NCI-H128 (cell line): ENCODE data around the gene MYO7A.

Source experiments
- DNase-seq: peaks from one replicate; lab custom pipeline; 2025; ENCODE audit not compliant: unreplicated experiment; lab: John Stamatoyannopoulos, UW

The MYO7A gene

DNA sequence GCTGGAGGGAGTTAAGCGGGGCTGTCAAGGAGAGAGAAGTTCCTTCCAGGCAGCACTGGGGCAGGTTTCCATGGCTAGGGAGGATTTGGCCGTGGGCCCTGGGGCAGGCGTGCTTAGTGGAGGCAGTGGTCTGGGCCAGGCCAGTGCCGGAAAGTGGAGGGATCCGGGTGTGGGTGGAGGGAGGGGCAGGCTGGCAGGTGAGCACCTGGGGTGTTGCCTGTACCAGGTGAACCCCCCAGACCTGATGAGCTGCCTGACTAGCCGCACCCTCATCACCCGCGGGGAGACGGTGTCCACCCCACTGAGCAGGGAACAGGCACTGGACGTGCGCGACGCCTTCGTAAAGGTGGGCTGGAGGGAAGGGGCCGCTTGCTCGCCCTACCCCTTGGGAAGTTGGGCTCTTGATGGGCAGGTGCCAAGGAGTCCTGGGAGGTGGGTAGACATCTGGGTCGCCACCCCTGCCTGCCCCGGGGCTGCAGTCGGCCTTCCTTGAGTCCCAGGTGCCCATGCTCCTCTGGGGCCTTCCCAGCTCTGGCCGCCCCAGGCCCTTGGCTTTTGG is 32.0 kb downstream of the MYO7A start:
- DNase-seq, result no peak

DNA sequence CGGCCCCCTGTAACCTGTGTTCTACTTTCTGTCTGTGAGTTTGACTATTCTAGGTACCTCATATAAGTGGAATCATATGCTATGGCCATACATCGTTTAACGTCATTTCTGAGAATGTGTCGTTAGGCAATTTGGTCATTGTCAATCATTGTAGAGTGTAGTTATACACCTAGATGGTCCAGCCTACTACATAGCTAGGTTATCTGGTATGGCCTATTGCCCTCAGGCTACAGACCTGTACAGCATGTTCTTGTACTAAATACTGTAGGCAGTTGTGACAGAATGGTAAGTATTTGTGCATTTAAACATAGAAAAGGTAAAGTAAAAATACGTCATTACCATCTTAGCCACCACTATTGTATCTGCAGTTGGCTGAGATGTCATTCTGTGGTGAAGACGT is 35.2 kb downstream of the MYO7A start:
- DNase-seq, result no peak

DNA sequence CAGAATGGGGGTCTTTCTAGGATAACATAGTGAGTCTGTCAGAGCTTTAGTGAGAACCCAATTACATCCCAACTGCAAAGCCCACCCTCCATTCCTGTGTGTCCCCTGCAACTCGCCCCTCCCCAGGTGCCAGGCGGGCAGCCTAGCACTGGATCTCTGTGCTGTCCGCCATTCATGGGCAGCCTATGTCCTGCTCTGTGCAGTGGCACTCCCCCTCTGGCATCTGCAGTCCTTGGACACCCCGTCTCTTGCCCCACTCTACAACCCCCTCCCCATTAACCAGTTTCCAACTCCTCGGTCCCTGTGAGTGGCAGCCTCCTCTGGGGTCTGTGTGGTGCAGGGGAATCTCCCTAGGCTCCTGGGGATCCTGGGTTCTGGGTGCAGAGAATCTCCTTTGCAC is 37.0 kb downstream of the MYO7A start:
- no peak for DNase-seq

DNA sequence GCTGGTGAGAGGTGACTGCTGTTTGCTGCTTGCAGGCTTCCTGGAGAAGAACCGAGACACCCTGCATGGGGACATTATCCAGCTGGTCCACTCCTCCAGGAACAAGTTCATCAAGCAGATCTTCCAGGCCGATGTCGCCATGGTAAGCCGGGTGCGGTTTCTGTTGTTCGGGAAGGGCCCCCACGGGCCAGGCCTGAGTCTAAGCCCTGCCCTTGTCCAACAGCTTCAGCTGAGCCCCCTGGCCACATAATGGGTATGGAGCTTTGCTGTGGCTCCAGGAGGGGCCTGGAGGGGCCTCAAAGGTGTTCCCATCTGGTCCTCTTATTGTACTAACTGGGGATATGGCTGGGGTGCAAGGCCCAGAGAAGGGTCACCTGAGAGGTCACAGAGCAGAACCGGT is 38.0 kb downstream of the MYO7A start:
- no peak for DNase-seq

DNA sequence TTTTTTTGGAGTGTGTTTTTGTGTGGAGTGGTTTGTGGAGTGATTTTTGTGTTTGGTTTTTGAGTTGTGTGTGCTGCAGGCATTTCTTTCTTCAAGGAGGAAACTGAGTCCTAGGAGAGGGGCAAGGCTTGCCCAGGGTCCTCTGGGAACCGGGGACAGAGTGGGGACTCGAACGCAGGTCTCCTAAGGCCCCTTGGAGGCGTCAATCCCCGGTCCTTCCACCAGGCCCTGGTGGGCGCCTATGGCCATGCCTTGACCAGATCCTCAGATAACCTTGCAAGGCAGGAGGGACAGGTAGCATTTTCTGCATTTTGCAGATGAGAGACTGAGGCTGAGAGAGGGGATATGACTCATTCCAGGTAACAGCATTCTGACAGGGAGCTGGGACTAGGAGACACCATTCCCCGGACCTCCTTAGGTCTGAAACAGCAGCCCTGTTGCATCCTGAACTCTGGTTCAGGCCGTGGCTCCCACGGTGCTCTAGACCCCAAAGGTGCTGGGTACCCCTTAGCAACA is 39.1 kb downstream of the MYO7A start:
- DNase-seq, result no peak

DNA sequence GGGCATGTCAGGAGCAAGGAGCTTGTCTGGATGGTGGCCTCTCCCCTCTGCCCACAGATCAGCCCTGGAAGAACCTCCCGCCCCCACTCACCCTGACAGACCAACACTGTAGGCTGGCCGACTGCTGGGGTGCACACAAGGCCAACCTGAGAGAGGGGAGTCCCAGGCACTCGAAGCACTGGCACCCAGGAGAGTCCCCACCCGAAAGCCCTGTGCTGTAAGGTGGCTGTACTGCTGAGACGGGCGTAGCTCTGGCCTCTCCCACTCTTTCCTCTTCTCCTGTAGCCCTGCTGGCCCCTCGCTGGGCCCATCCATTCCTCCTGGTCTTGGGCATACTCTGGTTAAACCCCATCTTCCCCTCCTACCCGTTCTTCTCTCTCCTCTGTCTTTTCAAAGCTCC is 39.7 kb downstream of the MYO7A start:
- no peak for DNase-seq

DNA sequence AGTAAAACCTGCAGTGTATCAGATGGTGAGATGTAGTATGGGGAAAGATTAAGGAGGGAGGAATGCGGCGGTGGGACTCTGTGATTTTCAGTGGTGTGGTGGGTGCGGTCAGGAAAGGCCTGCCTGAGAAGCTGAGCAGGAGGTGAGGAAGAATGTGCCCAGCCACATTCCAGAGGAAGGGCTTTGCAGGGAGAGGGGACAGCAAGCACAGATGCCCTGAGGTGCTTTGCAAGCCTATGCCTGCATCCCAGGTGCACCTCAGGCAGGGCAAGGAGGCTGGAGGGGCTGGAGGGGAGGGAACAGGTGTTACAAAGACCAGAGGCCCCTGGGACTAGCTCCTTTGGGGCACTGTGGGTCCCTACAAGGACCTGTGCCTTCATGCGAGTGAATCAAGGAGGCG is 42.1 kb downstream of the MYO7A start:
- DNase-seq, result no peak

DNA sequence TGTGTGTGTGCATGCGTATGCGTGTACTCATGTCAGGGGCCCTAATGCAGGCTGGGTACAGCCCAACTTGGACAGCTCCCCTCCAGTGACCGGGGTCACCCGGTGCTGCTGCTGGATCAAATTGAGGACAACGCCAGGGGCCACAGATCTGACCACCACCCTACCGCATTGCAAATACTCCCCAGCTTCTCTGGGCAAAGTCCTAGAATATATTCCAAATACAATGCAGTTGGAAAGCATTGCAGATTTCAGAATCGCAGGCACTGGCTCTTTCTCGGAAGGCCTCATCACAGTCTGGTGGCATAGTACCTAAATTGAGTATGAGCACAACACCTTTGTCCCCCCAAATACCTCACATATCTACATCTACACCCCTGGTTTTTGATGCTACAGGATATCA is 43.2 kb downstream of the MYO7A start:
- no peak for DNase-seq

DNA sequence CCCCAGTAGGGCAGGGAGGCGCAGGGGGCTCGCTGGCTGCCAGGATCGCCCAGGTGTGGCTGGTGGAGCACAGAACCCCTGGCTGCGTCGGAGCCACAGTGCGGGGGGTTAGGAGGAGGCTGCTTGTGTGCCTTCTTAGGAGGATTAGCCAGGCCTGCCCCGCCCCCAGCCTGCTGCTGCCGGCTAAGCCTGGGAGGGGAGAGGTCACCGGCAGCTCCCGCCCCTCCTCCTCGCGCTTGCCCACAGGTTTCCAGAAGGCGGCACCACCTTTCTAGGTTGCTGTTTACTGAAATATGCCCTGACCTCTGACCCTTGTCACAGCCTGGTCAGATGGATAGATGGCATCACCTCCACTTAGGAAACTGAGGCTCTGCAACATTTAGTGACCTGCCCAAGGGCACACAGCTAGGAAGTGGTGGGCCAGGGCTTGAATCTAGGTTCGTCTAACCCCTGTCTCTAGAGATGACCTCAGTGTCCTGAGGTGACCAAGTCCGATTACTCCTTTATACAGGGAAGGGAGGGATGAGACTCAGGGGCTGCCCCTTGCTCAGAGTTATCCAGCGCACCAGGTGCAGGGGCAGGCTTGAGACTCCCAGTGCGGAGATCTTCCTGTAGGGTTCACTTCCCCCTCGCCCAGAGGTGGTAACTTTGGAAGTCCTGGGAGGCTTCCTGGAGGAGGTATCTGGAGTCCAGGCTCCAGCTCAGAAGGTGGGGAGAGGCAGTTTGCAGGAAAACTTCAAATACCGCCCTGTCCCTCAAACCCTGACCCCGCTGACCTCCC is 44.0 kb downstream of the MYO7A start:
- DNase-seq, result no peak

DNA sequence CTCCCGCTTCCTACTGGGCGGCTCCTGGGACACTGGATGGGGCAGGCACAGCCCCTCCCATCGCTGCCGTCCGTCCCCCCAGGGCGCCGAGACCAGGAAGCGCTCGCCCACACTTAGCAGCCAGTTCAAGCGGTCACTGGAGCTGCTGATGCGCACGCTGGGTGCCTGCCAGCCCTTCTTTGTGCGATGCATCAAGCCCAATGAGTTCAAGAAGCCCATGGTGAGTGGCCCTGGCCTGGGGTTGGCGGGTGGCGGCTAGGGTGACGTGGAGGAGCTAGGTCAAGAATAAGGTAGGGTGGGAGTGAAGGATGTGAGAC is 44.6 kb downstream of the MYO7A start:
- DNase-seq, result no peak

DNA sequence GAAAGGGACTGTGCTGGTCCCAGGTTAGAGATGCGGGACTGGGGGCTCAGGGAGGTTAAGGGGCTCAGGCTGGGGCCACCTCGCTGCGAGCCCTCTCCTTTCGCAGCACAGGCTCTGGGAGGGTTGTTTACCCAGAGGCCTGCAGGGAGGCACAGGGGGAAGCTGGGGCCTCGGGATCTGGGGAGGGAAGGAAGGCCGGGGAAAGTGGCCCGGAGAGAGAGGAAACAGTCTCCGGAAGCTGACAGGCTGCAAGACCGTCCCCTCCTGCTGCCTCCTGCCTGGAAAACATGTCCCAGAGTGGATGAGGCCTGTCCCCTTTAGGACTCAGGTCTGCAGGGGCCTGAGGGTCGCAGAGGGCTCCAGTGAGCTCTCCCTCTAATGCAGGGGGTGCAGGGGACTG is 45.4 kb downstream of the MYO7A start:
- DNase-seq, result no peak

DNA sequence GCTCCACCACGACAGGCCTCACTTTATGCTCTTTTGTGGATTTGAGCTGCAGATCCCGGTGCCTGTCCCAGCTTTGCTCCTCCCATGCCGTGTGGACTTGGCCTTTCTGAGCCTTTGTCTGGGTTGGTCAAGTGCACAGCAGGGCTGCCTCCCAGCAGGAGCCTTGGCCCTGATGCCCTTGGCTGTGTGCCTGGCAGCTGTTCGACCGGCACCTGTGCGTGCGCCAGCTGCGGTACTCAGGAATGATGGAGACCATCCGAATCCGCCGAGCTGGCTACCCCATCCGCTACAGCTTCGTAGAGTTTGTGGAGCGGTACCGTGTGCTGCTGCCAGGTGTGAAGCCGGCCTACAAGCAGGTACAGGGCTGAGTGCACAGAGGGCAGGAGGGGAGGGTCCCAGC is 46.5 kb downstream of the MYO7A start:
- DNase-seq, result no peak

DNA sequence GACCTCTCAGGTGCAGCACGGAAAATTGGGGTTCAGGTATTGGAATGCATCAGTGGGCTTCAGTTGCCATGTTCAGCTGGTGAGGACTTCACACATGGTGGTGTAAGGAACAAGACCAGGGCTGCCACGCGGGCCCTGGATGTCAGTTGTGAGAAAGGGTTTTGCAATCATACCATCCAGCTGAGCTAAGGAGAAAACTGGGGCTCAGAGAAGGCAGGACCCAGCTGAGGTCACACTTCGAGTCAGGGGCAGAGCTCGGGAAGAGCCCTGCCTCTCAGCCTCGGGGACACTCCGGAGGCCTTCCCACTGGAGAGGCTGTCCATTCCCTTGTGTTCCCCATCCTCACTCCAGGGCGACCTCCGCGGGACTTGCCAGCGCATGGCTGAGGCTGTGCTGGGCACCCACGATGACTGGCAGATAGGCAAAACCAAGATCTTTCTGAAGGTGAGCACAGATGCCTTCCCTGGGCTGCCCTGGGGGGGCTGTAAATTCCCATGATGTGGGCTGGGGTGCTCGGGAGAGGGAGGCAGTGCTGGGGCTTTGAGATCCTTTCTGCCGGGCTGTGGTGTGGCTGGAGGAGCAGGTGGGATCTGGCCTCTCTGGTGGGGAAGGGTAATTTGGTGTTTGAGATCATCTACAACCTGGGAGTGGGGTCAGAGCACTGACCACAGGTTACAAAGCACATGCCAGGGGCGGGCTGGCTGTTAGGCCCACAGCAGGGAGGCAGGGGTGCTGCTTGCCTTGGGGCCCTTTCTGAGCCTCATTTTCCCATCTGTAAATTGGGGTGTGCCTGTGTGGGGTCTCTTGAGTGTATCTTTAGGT is 47.2 kb downstream of the MYO7A start:
- DNase-seq, result no peak

DNA sequence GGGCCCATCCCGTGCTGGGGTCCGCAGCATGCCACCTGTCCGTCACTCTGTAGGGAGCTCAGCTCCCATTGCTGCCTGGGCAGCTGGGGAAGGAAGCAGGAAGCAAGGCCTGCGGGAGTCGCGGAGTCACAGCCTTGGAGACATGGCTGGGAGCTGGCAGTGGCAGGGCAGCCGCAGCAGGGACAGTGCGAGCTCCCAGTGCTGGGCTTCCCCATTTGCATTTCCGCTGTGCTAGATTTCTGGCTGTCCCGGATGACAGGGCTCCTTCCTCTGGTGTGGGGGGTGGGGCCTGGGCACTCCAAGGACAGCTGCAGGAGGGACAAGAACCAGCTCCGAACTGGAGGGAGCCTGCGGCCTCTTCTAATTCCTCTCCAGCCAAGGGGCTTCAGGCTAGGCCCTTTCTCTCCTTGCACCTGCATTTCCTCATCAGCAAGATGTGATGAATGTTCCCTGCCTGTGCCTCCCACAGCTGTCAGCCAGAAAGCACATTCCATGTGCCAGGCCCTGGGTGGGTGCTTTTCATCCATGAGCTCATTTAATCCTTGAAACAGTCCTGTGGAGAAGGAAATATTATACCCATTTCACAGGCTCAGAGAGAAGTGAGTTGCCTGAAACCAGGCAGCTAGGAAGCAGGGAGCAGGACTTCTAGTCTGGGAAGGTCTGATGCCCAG is 48.0 kb downstream of the MYO7A start:
- DNase-seq, result no peak

DNA sequence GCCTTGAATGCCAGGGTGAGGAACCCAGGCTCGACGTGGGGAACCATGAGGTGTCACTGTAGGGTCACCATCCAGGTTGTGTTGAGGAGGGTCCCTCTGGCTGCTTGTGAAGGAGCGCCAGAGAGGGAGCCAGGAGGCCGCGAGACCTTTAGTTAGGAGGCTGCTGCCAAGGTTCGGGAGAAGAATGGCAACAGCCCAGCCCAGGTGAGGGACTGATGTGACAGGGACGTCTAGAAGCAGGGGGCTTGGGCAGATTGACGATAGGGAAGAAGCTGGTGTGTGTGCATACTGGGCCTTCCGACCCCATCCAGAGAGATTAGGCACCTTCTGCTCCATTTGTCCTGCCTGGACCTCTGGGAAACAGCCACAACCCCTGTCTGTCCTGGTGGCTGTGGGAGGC is 49.0 kb downstream of the MYO7A start:
- no peak for DNase-seq

DNA sequence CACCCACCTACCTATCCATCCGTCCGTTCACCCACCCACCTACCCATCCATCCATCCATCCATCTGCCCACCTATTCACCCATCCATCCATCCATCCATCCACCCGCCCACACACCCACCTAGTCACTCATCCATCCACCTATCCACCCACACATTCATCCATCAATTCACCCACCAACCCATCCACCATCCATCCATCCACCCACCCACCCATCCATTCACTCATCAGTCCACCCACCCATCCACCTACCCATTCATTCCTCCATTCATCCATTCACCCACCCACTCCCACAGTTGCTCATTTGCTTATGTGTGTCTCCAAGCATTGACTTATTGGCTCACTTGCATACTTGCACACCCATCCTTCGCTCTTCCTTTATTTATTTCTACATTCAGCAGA is 50.1 kb downstream of the MYO7A start:
- no peak for DNase-seq

DNA sequence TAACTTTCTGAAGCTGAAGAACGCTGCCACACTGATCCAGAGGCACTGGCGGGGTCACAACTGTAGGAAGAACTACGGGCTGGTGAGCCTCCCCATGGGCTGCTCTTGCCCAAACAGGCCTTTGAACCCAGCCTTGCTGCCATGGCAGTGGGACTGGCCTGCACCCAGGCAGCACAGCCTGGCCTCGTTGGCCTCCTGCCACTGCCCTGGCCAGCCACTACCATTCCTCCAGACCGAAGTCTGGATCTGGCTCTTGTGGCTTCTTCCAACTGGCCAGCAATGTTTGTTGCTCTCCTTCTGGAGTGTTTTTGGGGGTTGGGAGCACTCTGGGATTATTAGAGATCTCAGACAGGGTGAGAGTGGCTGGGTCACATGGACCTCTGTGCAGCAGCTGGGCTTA is 51.0 kb downstream of the MYO7A start:
- no peak for DNase-seq

DNA sequence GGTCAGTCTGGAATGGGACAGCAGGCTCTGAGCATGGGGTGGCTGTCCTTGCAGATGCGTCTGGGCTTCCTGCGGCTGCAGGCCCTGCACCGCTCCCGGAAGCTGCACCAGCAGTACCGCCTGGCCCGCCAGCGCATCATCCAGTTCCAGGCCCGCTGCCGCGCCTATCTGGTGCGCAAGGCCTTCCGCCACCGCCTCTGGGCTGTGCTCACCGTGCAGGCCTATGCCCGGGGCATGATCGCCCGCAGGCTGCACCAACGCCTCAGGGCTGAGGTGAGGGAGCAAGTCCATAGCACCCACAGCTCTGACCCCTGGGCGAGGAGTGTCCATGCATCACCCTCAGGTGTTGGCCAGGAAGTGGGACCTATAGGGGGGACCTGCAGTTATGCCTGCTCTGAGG is 51.6 kb downstream of the MYO7A start:
- DNase-seq, result no peak

DNA sequence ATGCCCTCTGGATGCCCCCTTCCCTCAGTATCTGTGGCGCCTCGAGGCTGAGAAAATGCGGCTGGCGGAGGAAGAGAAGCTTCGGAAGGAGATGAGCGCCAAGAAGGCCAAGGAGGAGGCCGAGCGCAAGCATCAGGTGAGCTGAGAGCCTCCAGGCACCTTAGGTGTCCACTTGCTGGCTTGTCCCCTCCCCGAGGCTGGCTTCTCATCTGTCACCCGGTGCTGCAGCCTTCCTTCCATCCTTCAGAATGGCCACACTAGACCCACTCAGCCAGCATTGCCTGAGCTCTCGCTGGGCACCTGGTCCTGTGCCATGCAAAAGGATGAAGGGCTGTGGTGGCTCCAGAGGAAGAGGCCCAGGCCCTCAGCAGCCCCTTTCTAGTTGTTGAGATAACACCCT is 52.3 kb downstream of the MYO7A start:
- no peak for DNase-seq

DNA sequence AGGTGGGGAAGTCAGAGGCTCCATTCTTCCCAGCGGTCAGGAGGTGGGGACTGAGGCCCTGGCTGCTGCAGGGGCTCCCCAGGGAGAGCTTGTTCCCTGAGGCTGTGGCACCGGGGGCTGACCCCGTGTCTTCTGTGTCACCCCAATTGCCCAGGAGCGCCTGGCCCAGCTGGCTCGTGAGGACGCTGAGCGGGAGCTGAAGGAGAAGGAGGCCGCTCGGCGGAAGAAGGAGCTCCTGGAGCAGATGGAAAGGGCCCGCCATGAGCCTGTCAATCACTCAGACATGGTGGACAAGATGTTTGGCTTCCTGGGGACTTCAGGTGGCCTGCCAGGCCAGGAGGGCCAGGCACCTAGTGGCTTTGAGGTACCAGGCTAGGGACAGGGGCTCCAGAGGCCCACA is 53.2 kb downstream of the MYO7A start:
- no peak for DNase-seq

DNA sequence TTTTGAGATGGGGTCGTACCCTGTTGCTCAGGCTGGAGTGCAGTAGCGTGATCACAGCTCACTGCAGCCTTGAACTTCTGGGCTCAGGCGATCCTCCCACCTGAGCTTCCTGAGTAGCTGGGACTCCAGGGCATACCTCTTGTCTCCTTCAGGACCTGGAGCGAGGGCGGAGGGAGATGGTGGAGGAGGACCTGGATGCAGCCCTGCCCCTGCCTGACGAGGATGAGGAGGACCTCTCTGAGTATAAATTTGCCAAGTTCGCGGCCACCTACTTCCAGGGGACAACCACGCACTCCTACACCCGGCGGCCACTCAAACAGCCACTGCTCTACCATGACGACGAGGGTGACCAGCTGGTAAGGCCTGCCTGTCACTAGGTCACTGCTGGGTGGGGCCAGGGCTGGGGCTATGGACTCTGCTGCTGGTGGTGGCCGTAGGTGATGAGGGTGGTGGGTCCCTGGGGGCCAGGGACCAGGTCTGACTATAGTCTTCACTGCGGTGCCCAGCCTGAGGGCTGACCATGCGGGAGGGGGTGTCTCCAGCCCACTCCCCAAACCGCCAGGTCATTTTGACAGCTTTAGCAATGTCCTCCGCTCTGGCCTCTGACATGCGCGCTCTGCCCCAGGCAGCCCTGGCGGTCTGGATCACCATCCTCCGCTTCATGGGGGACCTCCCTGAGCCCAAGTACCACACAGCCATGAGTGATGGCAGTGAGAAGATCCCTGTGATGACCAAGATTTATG is 53.9 kb downstream of the MYO7A start:
- DNase-seq, result no peak
